Effector memory CD4-positive, alpha-beta T cell (primary cell): Measurements from ENCODE around the gene EMP1.

Source experiments
- DNase-seq, 3 donors: peaks; one replicate each; pipeline ENCODE4 v3.0.0-alpha.2; 2020
- H3K27ac ChIP-seq: 2 replicates; pipeline ENCODE4 v1.7.0; 2013; ENCODE audit warnings: mild to moderate bottlenecking, low read length, moderate library complexity; ENCODE audit not compliant: insufficient read depth, poor library complexity, severe bottlenecking
- H3K27me3 ChIP-seq: replicated peaks from 2 replicates; pipeline ENCODE4 v1.7.0; 2013; ENCODE audit warnings: mild to moderate bottlenecking, low read length; ENCODE audit not compliant: insufficient read depth, control insufficient read depth, poor library complexity, severe bottlenecking
- H3K36me3 ChIP-seq: 2 replicates; pipeline ENCODE4 v1.7.0; 2013; ENCODE audit warnings: mild to moderate bottlenecking, low read length, moderate library complexity; ENCODE audit not compliant: control insufficient read depth, insufficient read depth
- H3K4me1 ChIP-seq: 2 replicates; pipeline ENCODE4 v1.7.0; 2013; ENCODE audit warnings: low read length, mild to moderate bottlenecking; ENCODE audit not compliant: control insufficient read depth, insufficient read depth, poor library complexity, severe bottlenecking
- H3K4me3 ChIP-seq: 2 replicates; pipeline ENCODE4 v1.7.0; 2013; ENCODE audit warnings: low read length, low read depth, mild to moderate bottlenecking; ENCODE audit not compliant: insufficient read depth, poor library complexity, severe bottlenecking
- H3K9me3 ChIP-seq: 2 replicates; pipeline ENCODE4 v1.7.0; 2013; ENCODE audit warnings: mild to moderate bottlenecking, low read length, moderate library complexity; ENCODE audit not compliant: control insufficient read depth

Gene EMP1

GRCh38 chr12:13195785-13196129, 769 bp upstream of the EMP1 start:
- Histone ChIP-seq H3K27ac (peak overlapping the region; percentile 50), H3K4me1 (peaks cover 19% of the 10 kb centered on the region), H3K36me3 (no peaks in the 10 kb centered on the region), H3K4me3 (no peak overlapping the region), H3K9me3 (no peaks in the 10 kb centered on the region), H3K27me3 (no peaks in the 10 kb centered on the region)
- no peak for DNase-seq

- no peaks in the 10 kb centered on the region for H3K27me3 ChIP-seq
- H3K27ac ChIP-seq: no peak overlapping the region
- H3K36me3 ChIP-seq: no peaks in the 10 kb centered on the region
- peaks cover 19% of the 10 kb centered on the region for H3K4me1 ChIP-seq
- H3K4me3 ChIP-seq: peak overlapping the region; percentile 59
- no peak for DNase-seq
- no peaks in the 10 kb centered on the region for H3K9me3 ChIP-seq
Observed at GRCh38 chr12:13197032-13197431, 506 bp downstream of the EMP1 start.

GRCh38 chr12:13197526-13198143, 1.1 kb downstream of the EMP1 start:
- Histone ChIP-seq H3K27ac (no peak overlapping the region), H3K4me3 (no peak overlapping the region), H3K36me3 (no peaks in the 10 kb centered on the region)

GRCh38 chr12:13198241-13198640, 1.7 kb downstream of the EMP1 start:
- Histone ChIP-seq H3K36me3 (no peaks in the 10 kb centered on the region), H3K9me3 (no peaks in the 10 kb centered on the region), H3K4me3 (no peak overlapping the region), H3K27me3 (no peaks in the 10 kb centered on the region), H3K27ac (no peak overlapping the region), H3K4me1 (peaks cover 19% of the 10 kb centered on the region)
- DNase-seq: no peak

More at GRCh38 chr12:13197526-13198143, 1.1 kb downstream of the EMP1 start:
- DNase-seq: no peak
- H3K27me3 ChIP-seq: no peaks in the 10 kb centered on the region
- H3K9me3 ChIP-seq: no peaks in the 10 kb centered on the region
- peaks cover 19% of the 10 kb centered on the region for H3K4me1 ChIP-seq

- no peak overlapping the region for H3K27ac ChIP-seq
- H3K4me1 ChIP-seq: peaks cover 19% of the 10 kb centered on the region
- H3K4me3 ChIP-seq: no peak overlapping the region
- no peaks in the 10 kb centered on the region for H3K36me3 ChIP-seq
- H3K9me3 ChIP-seq: no peaks in the 10 kb centered on the region
- no peak for DNase-seq
- H3K27me3 ChIP-seq: no peaks in the 10 kb centered on the region
Observed at GRCh38 chr12:13198876-13199275, 2.4 kb downstream of the EMP1 start.

GRCh38 chr12:13199592-13199991, 3.1 kb downstream of the EMP1 start:
- no peaks in the 10 kb centered on the region for H3K36me3 ChIP-seq
- no peaks in the 10 kb centered on the region for H3K27me3 ChIP-seq
- H3K4me1 ChIP-seq: peaks cover 17% of the 10 kb centered on the region
- no peaks in the 10 kb centered on the region for H3K9me3 ChIP-seq
- no peak overlapping the region for H3K27ac ChIP-seq
- no peak overlapping the region for H3K4me3 ChIP-seq
- no peak for DNase-seq

GRCh38 chr12:13200841-13201240, 4.3 kb downstream of the EMP1 start:
- no peak overlapping the region for H3K27ac ChIP-seq
- peaks cover 10% of the 10 kb centered on the region for H3K4me1 ChIP-seq
- DNase-seq: no peak
- no peaks in the 10 kb centered on the region for H3K36me3 ChIP-seq
- no peaks in the 10 kb centered on the region for H3K27me3 ChIP-seq
- H3K4me3 ChIP-seq: no peak overlapping the region
- no peaks in the 10 kb centered on the region for H3K9me3 ChIP-seq

- Histone ChIP-seq H3K27ac (no peak overlapping the region), H3K27me3 (no peaks in the 10 kb centered on the region), H3K9me3 (no peaks in the 10 kb centered on the region), H3K4me3 (no peak overlapping the region), H3K36me3 (no peaks in the 10 kb centered on the region), H3K4me1 (peaks cover 5% of the 10 kb centered on the region)
- DNase-seq: no peak
Observed at GRCh38 chr12:13203034-13203922, 6.8 kb downstream of the EMP1 start.

- peaks cover 5% of the 10 kb centered on the region for H3K4me1 ChIP-seq
- no peaks in the 10 kb centered on the region for H3K36me3 ChIP-seq
- no peaks in the 10 kb centered on the region for H3K9me3 ChIP-seq
- no peak overlapping the region for H3K27ac ChIP-seq
- H3K27me3 ChIP-seq: no peaks in the 10 kb centered on the region
- no peak for DNase-seq
- no peak overlapping the region for H3K4me3 ChIP-seq
Observed at GRCh38 chr12:13204428-13204827, 7.9 kb downstream of the EMP1 start.

- Histone ChIP-seq H3K27ac (no peak overlapping the region), H3K9me3 (no peaks in the 10 kb centered on the region), H3K27me3 (no peaks in the 10 kb centered on the region), H3K36me3 (no peaks in the 10 kb centered on the region), H3K4me3 (no peak overlapping the region), H3K4me1 (peaks cover 5% of the 10 kb centered on the region)
- no peak for DNase-seq
Observed at GRCh38 chr12:13205809-13206559, 9.5 kb downstream of the EMP1 start.
